Ureter (tissue), 1 donor: Measurements from ENCODE around the gene VENTX. TPM values are rescaled to one million over a fixed set of nuclear protein-coding genes. Genes with fewer than 3 reads are reported as not detected.
A peak's percentile ranks its signal among the peaks of the same experiment; 100 is the strongest.
"Not testable (repeated sequence)": the region's sequence is repeated elsewhere in the genome, so short reads cannot be mapped to it uniquely, and the experiment has no call there.

Experiments used
- DNase-seq: peaks from one replicate; pipeline ENCODE4 v3.0.0-alpha.2; 2020; ENCODE audit warnings: low spot score
- total RNA-seq: library from RNA; stranded (reverse); gene quantifications from one replicate; pipeline ENCODE4 v1.2.4, GENCODE V29; 2023
- donor health status: DM: yes; HTN: yes; CAD: no.

Gene VENTX
- total RNA-seq, 1 donor from 2014 or later = 0.81 TPM

DNA sequence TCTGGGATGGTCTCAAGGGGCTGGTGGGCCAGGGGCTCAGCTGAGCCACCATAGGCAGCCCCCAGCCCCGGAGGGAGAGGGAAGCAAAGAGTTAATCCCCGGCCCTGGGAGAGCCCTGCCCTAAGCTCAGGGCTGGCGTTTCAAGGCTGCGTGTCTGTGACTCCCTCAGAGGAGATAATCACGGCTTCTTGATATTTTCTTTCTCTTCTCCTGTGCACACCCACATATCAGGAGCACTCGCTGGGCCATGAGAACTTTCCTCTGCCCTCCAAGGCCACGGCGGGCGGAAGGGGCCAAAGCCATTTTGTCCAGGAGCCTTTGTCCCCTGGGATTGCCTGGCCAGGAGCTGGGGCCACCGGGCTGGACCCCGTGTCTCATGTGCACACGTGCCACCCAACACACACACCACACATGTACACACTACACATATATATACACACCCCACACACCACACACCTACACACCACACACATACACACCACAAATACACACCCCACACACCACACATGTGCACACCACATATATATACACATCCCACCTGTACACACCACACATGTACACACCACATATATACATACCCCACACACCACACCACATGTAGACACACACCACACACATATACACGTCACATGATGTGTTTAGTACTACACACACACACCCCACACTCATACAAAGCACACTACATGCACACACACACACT is 16.9 kb downstream of the VENTX start:
- no peak for DNase-seq

- no peak for DNase-seq
Observed at GRCh38 chr10:133255323-133255722, 17.7 kb downstream of the VENTX start.

DNA sequence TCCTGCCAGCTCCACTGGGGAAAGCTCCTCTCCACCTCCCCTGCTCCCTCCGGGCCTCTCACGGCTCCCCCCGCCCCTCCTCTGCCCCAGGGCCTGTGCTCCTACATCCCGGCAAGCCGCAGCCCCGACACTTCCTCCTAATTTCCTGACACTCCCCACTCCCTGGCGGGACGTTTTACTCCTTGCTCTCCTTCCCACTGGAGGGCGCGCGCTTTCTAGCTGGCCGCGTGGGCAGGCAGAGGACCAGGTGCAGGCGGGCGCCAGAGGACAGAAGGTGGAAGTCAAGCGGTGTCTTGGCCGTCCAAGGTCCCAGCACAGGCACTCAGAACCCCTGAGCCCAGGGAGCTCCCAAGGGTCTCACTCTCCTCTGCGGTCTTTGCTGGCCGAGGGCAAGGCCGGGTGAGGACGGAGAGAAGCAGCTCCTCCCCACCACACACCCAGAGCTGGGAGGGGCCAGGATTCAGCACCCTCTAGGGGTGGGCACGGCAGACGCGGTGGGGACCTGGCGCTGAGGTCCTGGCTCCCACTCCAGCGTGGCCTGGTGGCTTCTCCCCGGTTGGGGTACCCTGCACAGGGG is 19.9 kb downstream of the VENTX start:
- DNase-seq = peak; percentile 83

DNA sequence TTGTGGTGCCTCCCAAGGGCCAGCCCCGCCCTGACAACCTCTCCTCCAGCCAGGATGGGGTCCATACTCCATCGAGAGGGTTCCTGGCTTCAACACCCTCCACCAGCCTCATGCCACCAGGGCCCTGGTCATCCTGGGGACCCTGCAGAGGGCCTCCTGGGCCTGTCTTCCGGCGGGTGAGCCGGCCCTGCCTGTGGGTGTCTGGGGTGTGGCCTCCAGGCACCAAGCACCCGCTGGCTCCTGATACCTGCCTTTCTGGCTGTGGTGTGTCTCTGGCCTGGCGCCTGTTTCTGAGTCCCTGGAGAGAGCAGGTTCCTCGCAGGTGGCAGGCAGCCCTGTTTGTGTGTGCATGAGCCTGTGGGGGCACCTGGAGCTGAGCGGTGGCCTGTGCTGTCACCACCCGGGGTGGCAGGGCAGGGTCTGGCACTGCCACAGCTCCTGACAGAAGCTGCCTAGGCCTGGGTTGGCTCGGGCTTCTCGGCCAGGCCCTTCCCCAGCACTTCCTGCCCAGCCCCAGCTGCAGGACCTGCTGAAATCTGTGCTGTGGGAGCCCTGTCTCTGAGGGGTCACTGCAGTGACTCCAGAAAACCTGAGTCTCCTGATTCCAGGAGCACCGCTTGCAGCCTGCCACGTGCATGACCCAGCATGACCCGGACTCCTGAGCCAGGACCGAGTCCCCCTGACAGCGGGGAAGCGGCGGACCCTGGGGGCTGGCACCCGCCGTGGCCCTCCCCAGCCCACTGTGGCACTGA is 20.6 kb downstream of the VENTX start:
- peak; percentile 62 for DNase-seq

GRCh38 chr10:133258818-133259601 is 21.4 kb downstream of the VENTX start:
- DNase-seq = peak; percentile 91

- no peak for DNase-seq
Observed at GRCh38 chr10:133259602-133259989, 21.9 kb downstream of the VENTX start.

- DNase-seq = peak; percentile 66
Observed at GRCh38 chr10:133260895-133261725, 23.5 kb downstream of the VENTX start.

DNA sequence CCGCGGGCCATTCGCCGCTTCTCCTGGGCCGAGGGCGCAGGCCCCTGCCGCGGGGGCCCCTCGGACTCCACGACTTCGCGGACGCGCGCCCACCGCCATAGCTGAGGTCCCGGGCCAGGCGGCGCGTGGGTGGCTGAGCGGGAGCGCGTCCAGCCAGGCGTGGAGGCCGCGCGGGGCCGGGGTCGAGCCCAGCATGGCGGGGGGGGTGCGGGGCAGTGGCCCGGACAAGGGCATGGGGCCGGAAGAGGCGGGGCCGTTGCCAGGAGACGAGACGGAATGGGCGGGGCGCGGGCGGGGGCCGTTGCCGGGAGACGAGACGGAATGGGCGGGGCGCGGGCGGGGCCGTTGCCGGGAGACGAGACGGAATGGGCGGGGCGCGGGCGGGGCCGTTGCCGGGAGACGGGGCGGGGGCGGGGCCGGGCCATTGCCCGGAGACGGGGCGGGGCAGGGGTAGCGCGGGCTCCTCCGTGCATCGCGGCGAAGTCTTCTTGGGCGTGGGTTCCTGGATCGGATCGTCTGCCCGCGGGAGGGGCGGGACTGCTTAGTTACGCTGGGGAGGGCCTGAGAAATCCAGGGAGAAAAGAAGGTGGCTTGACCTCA is 24.2 kb downstream of the VENTX start:
- peak; percentile 92 for DNase-seq

GRCh38 chr10:133262696-133263095 is 25.0 kb downstream of the VENTX start:
- no peak for DNase-seq

- DNase-seq = no peak
Observed at GRCh38 chr10:133263674-133264073, 26.0 kb downstream of the VENTX start.

DNA sequence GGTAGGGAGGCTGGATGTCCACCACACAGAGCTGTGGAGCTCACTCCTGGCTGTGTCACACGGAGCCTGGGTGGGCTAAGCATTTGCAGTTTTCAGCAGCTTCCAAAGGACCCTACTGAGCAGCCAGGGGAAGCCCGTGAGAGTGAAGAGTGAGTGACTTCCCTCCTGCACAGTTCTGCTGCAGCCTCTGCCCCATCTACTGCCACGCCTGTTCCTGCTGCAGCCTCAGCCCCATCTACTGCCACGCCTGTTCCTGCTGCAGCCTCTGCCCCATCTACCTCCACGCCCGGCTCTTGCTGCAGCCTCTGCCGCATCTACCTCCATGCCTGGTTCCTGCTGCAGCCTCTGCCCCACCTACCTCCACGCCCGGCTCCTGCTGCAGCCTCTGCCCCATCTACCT is 26.8 kb downstream of the VENTX start:
- DNase-seq = peak; percentile 61

DNA sequence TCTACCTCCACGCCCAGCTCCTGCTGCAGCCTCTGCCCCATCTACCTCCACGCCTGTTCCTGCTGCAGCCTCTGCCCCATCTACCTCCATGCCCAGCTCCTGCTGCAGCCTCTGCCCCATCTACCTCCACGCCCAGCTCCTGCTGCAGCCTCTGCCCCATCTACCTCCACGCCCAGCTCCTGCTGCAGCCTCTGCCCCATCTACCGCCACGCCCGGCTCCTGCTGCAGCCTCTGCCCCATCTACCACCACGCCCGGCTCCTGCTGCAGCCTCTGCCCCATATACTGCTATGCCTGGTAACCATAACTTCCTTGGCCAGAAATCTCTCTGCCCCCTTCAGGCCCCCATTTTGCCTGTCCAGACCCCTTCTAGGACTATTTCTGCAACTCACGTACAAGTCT is 27.4 kb downstream of the VENTX start:
- not testable (repeated sequence) for DNase-seq

GRCh38 chr10:133266056-133266795 is 28.6 kb downstream of the VENTX start:
- no peak for DNase-seq

DNA sequence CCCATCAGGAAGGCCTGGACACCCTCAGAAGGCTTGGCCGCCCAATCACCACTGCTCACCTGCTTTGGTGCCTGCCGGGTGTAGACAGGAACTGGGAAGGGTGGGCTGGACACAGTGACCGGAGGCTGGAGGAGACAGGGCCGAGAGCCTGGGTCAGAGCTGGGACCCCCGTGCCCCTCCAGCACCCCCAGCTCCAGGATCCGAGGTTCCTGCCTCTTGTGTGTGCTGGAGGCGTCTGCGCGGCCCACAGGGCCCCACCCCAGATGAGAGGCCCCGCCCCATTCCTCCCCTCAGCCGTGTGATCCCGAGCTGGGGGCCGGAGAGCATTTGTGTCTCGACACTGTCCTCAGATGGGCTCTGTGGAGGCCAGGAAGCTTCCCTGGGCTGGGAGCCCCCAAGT is 29.6 kb downstream of the VENTX start:
- no peak for DNase-seq

DNA sequence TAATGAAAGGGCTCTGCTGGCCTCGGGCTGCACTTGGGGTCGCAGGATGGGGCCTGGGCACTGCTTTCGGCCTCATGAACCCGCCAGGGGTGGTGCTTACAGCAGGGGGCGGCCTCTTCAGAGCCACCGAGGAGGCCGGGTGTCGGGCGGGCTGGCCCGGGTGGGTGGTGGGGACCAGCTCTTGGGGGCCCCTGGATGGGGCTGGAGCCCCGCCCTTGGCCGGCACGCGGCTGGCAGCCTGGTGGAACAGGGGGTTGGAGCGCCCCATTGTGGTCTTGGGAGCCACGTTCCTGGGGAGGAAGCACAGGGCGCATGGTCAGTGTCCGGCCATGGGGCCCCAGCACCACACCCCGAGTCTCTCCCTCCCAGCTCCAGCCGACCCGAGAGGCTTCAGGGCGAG is 30.2 kb downstream of the VENTX start:
- DNase-seq = no peak

DNA sequence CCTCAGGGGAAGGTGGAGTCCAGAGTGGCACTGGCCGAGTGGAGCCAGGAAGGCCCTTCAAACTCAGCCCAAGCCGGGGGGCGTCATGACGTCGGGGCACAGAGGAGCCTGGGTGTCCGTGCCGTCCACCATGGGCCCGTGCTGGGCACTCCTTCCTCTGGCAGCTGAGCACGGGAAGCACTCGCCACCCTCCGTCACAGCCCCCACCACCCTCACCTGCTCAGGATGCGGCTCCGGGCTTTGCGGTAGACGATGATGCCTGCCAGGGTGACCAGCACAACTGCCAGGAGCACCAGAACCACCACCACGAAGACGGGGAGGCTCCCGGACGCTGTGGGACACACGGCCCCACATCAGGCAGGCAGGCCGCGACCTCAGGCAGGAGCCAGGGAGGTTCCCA is 30.9 kb downstream of the VENTX start:
- DNase-seq = no peak

- DNase-seq = no peak
Observed at GRCh38 chr10:133269367-133269766, 31.7 kb downstream of the VENTX start.

DNA sequence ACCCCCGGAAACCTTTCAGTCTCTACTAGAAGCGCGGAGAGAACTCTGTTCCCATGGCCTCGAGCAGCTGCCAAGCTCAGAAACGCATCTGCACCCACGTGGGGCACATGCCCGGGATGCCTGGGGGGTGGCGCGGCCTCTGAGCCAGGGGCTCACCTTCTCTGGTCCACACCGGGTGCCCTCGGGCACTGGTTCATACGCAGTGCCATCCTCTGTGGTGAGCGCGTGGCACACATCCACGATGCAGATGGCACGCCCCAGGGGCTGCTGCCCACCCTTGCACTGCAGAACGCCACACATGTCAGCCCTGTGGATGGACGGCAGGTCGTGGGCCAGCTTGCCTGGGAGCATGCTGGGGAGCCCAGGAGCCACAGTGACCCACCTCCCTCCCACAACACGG is 32.5 kb downstream of the VENTX start:
- DNase-seq = no peak

- DNase-seq = no peak
Observed at GRCh38 chr10:133270773-133271297, 33.2 kb downstream of the VENTX start.
